Sigmoid colon (tissue), 4 donors: ENCODE results near the gene CTAGE9.

Experiments
- EP300 ChIP-seq, 4 donors: sonication (generic); formaldehyde crosslinking; IDR thresholded peaks; one replicate each; pipeline ENCODE4 v1.6.1; 2017; ENCODE audit warnings: antibody characterized with exemption in 4 of 4
- POLR2A ChIP-seq, 2 donors: fragments of 450-650 bp; IDR thresholded peaks; one replicate each; pipeline ENCODE4 v1.6.1; 2016; ENCODE audit warnings: antibody characterized with exemption in 2 of 2, mild to moderate bottlenecking in 2 of 2, moderate library complexity in 2 of 2
- TF ChIP-seq, protein P1 (sequence below), 4 experiments: fragments of 450-650 bp in 3 of 4; fragments of 200-600 bp in 1 of 4; IDR thresholded peaks; one replicate each; pipeline ENCODE4 v1.5.1; 2016 to 2019; ENCODE audit warnings: antibody characterized with exemption in 4 of 4, mild to moderate bottlenecking in 3 of 4, moderate library complexity in 2 of 4

- TF ChIP-seq EP300 (IDR thresholded peaks at IDR 0.05) (no peak), POLR2A (IDR thresholded peaks at IDR 0.05) (no peak)
- TF ChIP-seq, protein P1, sequence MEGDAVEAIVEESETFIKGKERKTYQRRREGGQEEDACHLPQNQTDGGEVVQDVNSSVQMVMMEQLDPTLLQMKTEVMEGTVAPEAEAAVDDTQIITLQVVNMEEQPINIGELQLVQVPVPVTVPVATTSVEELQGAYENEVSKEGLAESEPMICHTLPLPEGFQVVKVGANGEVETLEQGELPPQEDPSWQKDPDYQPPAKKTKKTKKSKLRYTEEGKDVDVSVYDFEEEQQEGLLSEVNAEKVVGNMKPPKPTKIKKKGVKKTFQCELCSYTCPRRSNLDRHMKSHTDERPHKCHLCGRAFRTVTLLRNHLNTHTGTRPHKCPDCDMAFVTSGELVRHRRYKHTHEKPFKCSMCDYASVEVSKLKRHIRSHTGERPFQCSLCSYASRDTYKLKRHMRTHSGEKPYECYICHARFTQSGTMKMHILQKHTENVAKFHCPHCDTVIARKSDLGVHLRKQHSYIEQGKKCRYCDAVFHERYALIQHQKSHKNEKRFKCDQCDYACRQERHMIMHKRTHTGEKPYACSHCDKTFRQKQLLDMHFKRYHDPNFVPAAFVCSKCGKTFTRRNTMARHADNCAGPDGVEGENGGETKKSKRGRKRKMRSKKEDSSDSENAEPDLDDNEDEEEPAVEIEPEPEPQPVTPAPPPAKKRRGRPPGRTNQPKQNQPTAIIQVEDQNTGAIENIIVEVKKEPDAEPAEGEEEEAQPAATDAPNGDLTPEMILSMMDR (IDR thresholded peaks at IDR 0.05) = no peak
Measured at GRCh38 chr6:131736811-131737210, 26.0 kb upstream of the CTAGE9 start.
